NB4 (cell line): Measurements from ENCODE around the gene PGAM5.

Experiments
- POLR2A ChIP-seq: IDR thresholded peaks from 2 replicates; pipeline ENCODE4 v1.6.1; 2011; ENCODE audit warnings: mild to moderate bottlenecking; ENCODE audit not compliant: insufficient read length; ENCODE audit errors: extremely low read depth
- TF ChIP-seq, protein P1 (sequence below): IDR thresholded peaks from one replicate; pipeline ENCODE4 v1.5.1; 2012; ENCODE audit warnings: low read depth, low read length

DNA sequence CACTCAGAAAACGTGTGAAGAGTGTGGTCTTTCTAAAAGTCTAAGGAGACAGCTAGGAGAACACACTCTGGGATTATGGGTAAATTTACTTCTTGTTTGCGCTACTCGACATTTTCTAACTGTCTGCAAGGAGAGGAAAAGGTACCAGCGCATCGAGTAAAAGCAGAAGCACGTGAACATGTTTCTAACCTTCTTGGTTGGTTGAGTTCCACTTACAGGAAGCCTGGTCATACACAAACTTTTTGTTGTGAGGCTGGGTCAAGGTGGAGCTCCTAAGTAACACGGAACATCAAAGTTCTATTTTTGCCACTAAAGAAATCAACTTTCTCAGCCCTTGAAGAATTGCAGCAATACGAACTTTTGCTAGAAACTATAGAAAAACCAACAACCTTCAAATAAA lies 31.0 kb downstream of the PGAM5 start:
- TF ChIP-seq, protein P1, sequence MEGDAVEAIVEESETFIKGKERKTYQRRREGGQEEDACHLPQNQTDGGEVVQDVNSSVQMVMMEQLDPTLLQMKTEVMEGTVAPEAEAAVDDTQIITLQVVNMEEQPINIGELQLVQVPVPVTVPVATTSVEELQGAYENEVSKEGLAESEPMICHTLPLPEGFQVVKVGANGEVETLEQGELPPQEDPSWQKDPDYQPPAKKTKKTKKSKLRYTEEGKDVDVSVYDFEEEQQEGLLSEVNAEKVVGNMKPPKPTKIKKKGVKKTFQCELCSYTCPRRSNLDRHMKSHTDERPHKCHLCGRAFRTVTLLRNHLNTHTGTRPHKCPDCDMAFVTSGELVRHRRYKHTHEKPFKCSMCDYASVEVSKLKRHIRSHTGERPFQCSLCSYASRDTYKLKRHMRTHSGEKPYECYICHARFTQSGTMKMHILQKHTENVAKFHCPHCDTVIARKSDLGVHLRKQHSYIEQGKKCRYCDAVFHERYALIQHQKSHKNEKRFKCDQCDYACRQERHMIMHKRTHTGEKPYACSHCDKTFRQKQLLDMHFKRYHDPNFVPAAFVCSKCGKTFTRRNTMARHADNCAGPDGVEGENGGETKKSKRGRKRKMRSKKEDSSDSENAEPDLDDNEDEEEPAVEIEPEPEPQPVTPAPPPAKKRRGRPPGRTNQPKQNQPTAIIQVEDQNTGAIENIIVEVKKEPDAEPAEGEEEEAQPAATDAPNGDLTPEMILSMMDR: no peak
- TF ChIP-seq POLR2A: no peak
